ENCODE data around the gene ZGPAT. TPM values are rescaled to one million over a fixed set of nuclear protein-coding genes. Genes with fewer than 3 reads are reported as not detected.

Gene ZGPAT
- polyA plus RNA-seq, 1 donor from 2014 or later, result 60.8 TPM

- no peaks in the 10 kb centered on the region for H3K9me3 ChIP-seq (ENCODE audit: low read length)
- H3K4me3 ChIP-seq (ENCODE audit: low read length), result no peak overlapping the region
- H3K9me2 ChIP-seq (ENCODE audit: insufficient read depth, low read length), result no peaks in the 10 kb centered on the region
- no peak overlapping the region for H3K4me2 ChIP-seq (ENCODE audit: low read length)
- H3K79me2 ChIP-seq (replicated peaks; ENCODE audit: insufficient read depth, low read length), result no peaks in the 10 kb centered on the region
- H4K20me1 ChIP-seq (ENCODE audit: insufficient read depth), result no peaks in the 10 kb centered on the region
- H3K9ac ChIP-seq (ENCODE audit: low read length), result no peak overlapping the region
- H3K27ac ChIP-seq (ENCODE audit: low read length), result no peak overlapping the region
- H3F3A ChIP-seq (ENCODE audit: insufficient read depth, low read length, poor library complexity, severe bottlenecking), result no peaks in the 10 kb centered on the region
- H3K27me3 ChIP-seq (ENCODE audit: insufficient read depth, low read depth, low read length), result no peaks in the 10 kb centered on the region
- no peaks in the 10 kb centered on the region for H3K36me3 ChIP-seq (ENCODE audit: insufficient read depth, low read length)
- no peak for TF ChIP-seq TAF1 (IDR thresholded peaks at IDR 0.05; ENCODE audit: low read depth)
- no peak for TF ChIP-seq MXI1 (conservative IDR thresholded peaks at IDR 0.05; ENCODE audit: poor library complexity, severe bottlenecking)
- TF ChIP-seq, protein P1, sequence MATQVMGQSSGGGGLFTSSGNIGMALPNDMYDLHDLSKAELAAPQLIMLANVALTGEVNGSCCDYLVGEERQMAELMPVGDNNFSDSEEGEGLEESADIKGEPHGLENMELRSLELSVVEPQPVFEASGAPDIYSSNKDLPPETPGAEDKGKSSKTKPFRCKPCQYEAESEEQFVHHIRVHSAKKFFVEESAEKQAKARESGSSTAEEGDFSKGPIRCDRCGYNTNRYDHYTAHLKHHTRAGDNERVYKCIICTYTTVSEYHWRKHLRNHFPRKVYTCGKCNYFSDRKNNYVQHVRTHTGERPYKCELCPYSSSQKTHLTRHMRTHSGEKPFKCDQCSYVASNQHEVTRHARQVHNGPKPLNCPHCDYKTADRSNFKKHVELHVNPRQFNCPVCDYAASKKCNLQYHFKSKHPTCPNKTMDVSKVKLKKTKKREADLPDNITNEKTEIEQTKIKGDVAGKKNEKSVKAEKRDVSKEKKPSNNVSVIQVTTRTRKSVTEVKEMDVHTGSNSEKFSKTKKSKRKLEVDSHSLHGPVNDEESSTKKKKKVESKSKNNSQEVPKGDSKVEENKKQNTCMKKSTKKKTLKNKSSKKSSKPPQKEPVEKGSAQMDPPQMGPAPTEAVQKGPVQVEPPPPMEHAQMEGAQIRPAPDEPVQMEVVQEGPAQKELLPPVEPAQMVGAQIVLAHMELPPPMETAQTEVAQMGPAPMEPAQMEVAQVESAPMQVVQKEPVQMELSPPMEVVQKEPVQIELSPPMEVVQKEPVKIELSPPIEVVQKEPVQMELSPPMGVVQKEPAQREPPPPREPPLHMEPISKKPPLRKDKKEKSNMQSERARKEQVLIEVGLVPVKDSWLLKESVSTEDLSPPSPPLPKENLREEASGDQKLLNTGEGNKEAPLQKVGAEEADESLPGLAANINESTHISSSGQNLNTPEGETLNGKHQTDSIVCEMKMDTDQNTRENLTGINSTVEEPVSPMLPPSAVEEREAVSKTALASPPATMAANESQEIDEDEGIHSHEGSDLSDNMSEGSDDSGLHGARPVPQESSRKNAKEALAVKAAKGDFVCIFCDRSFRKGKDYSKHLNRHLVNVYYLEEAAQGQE (IDR thresholded peaks at IDR 0.05; ENCODE audit: borderline replicate concordance), result no peak
- TF ChIP-seq, protein P2, sequence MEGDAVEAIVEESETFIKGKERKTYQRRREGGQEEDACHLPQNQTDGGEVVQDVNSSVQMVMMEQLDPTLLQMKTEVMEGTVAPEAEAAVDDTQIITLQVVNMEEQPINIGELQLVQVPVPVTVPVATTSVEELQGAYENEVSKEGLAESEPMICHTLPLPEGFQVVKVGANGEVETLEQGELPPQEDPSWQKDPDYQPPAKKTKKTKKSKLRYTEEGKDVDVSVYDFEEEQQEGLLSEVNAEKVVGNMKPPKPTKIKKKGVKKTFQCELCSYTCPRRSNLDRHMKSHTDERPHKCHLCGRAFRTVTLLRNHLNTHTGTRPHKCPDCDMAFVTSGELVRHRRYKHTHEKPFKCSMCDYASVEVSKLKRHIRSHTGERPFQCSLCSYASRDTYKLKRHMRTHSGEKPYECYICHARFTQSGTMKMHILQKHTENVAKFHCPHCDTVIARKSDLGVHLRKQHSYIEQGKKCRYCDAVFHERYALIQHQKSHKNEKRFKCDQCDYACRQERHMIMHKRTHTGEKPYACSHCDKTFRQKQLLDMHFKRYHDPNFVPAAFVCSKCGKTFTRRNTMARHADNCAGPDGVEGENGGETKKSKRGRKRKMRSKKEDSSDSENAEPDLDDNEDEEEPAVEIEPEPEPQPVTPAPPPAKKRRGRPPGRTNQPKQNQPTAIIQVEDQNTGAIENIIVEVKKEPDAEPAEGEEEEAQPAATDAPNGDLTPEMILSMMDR (IDR thresholded peaks at IDR 0.05; ENCODE audit: poor library complexity, severe bottlenecking), result no peak
- TF ChIP-seq RAD21 (conservative IDR thresholded peaks at IDR 0.05), result no peak
- TF ChIP-seq POLR2AphosphoS5 (IDR thresholded peaks at IDR 0.05), result no peak
- TF ChIP-seq SMC3 (conservative IDR thresholded peaks at IDR 0.05; ENCODE audit: poor library complexity), result no peak
- TF ChIP-seq EZH2 (IDR thresholded peaks at IDR 0.05; ENCODE audit: borderline replicate concordance, insufficient read depth, low read length, poor library complexity, severe bottlenecking), result no peak
- no peak for TF ChIP-seq EP300 (conservative IDR thresholded peaks at IDR 0.05; ENCODE audit: poor library complexity, severe bottlenecking)
- H2AFZ ChIP-seq (ENCODE audit: low read depth, low read length), result no peak overlapping the region
Measured at GRCh38 chr20:63732118-63733095, 24.6 kb downstream of the ZGPAT start.

DNA sequence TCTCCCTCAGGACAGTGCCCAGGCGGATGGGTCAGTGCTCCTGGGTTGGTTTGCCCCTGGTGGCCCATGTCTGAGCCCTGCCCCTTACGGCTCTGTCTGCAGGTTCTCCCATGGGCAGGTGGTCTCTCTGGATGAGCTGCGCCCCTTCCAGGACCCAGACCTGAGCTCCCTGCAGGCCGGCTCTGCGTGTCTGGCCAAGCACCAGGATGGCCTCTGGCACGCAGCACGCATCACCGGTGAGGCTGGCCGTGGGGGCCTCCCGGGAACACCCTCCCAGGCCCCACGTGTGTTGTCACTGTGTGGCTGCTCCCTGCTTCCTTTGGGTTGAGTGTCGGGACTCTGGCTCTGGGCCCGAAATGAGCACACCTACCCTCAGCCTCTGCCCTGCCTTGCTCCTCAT, 25.3 kb downstream of the ZGPAT start:
- Histone ChIP-seq H3K27ac (ENCODE audit: low read length) (no peak overlapping the region), H4K20me1 (ENCODE audit: insufficient read depth) (no peaks in the 10 kb centered on the region), H3F3A (ENCODE audit: insufficient read depth, low read length, poor library complexity, severe bottlenecking) (no peaks in the 10 kb centered on the region), H3K9me3 (ENCODE audit: low read length) (no peaks in the 10 kb centered on the region), H3K4me2 (ENCODE audit: low read length) (no peak overlapping the region), H2AFZ (ENCODE audit: low read depth, low read length) (no peak overlapping the region), H3K9me2 (ENCODE audit: insufficient read depth, low read length) (no peaks in the 10 kb centered on the region), H3K36me3 (ENCODE audit: insufficient read depth, low read length) (no peaks in the 10 kb centered on the region), H3K9ac (ENCODE audit: low read length) (no peak overlapping the region), H3K27me3 (ENCODE audit: insufficient read depth, low read depth, low read length) (no peaks in the 10 kb centered on the region), H3K79me2 (replicated peaks; ENCODE audit: insufficient read depth, low read length) (no peaks in the 10 kb centered on the region), H3K4me3 (ENCODE audit: low read length) (no peak overlapping the region)
- no peak for TF ChIP-seq MXI1 (conservative IDR thresholded peaks at IDR 0.05; ENCODE audit: poor library complexity, severe bottlenecking)
- TF ChIP-seq SMC3 (conservative IDR thresholded peaks at IDR 0.05; ENCODE audit: poor library complexity), result no peak
- TF ChIP-seq TAF1 (IDR thresholded peaks at IDR 0.05; ENCODE audit: low read depth), result no peak
- TF ChIP-seq, protein P2 (IDR thresholded peaks at IDR 0.05; ENCODE audit: poor library complexity, severe bottlenecking), result no peak
- TF ChIP-seq, protein P1 (IDR thresholded peaks at IDR 0.05; ENCODE audit: borderline replicate concordance), result no peak
- TF ChIP-seq RAD21 (conservative IDR thresholded peaks at IDR 0.05), result no peak
- no peak for TF ChIP-seq POLR2AphosphoS5 (IDR thresholded peaks at IDR 0.05)
- TF ChIP-seq EP300 (conservative IDR thresholded peaks at IDR 0.05; ENCODE audit: poor library complexity, severe bottlenecking), result no peak
- no peak for TF ChIP-seq EZH2 (IDR thresholded peaks at IDR 0.05; ENCODE audit: borderline replicate concordance, insufficient read depth, low read length, poor library complexity, severe bottlenecking)
